IgD-negative memory B cell (primary cell): ENCODE data around the gene MAGI1. TPM values are rescaled to one million over a fixed set of nuclear protein-coding genes. Genes with fewer than 3 reads are reported as not detected.

ENCODE experiments used
- H3K27ac Mint-ChIP-seq, 3 donors: one replicate each; pipeline ENCODE4 v1.8.0; 2020 to 2022; ENCODE audit warnings: mild to moderate bottlenecking in 3 of 3, mixed read lengths in 3 of 3, moderate library complexity in 1 of 3
- H3K27me3 Mint-ChIP-seq: one replicate; pipeline ENCODE4 v1.8.0; 2021; ENCODE audit warnings: mixed read lengths
- H3K36me3 Mint-ChIP-seq: one replicate; pipeline ENCODE4 v1.8.0; 2020; ENCODE audit warnings: mild to moderate bottlenecking, mixed read lengths
- H3K4me1 Mint-ChIP-seq, 3 donors: one replicate each; pipeline ENCODE4 v1.8.0; 2020 to 2022; ENCODE audit warnings: mixed read lengths in 3 of 3, mild to moderate bottlenecking in 1 of 3
- H3K4me3 Mint-ChIP-seq, 4 donors: one replicate each; pipeline ENCODE4 v1.8.0; 2020 to 2022; ENCODE audit warnings: mild to moderate bottlenecking in 4 of 4, mixed read lengths in 4 of 4, moderate library complexity in 3 of 4
- H3K9me3 Mint-ChIP-seq, 3 donors: one replicate each; pipeline ENCODE4 v1.8.0; 2020 to 2021; ENCODE audit warnings: mixed read lengths in 3 of 3, mild to moderate bottlenecking in 1 of 3
- polyA plus RNA-seq: library from polyadenylated mRNA; unstranded; fragments of 300-500 nt; fragmentation: Illumina TruSeq; gene quantifications from one replicate; pipeline ENCODE4 v1.2.3, GENCODE V29; 2021

Gene MAGI1
- polyA plus RNA-seq, 1 donor from 2014 or later: 1.3 TPM

- no peaks in the 10 kb centered on the region for H3K27me3 Mint-ChIP-seq
Measured at GRCh38 chr3:65479990-65480389, 558.7 kb downstream of the MAGI1 start.

GRCh38 chr3:65478551-65479500, 559.9 kb downstream of the MAGI1 start:
- Mint-ChIP-seq H3K4me1 (no peaks in the 10 kb centered on the region), H3K9me3 (no peaks in the 10 kb centered on the region), H3K4me3 (no peak overlapping the region), H3K27me3 (no peaks in the 10 kb centered on the region), H3K27ac (no peak overlapping the region), H3K36me3 (no peaks in the 10 kb centered on the region)

More at GRCh38 chr3:65479990-65480389, 558.7 kb downstream of the MAGI1 start:
- H3K4me1 Mint-ChIP-seq: no peaks in the 10 kb centered on the region
- H3K27ac Mint-ChIP-seq: no peak overlapping the region
- peaks cover 0 to 3% (median 3%) of the 10 kb centered on the region in 3 donors for H3K9me3 Mint-ChIP-seq
- no peaks in the 10 kb centered on the region for H3K36me3 Mint-ChIP-seq
- peak overlapping the region in 1 of 4 donors; percentile 28 for H3K4me3 Mint-ChIP-seq

DNA sequence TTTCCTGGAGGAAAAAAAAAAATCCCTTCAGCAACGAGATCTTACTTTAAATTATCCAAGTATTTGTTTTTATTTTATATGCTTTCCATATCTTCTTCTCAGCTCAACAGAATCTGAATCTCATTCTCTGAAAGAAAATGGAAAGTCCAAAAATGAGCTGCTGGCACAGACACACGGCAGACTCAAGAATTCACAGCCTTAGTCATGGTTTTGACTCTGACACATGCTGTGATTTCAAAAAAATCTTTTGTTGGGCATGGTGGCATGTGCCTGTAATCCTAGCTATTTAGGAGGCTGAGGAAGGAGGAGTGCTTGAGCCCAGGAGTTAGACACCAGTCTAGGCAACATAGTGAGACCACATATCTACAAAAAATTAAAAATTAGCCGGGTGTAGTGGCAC, 565.0 kb downstream of the MAGI1 start:
- no peak overlapping the region for H3K27ac Mint-ChIP-seq
- H3K4me3 Mint-ChIP-seq: no peak overlapping the region
- H3K36me3 Mint-ChIP-seq: no peaks in the 10 kb centered on the region
- no peaks in the 10 kb centered on the region for H3K4me1 Mint-ChIP-seq
- H3K9me3 Mint-ChIP-seq: peaks cover 0 to 4% (median 0%) of the 10 kb centered on the region in 3 donors
- no peaks in the 10 kb centered on the region for H3K27me3 Mint-ChIP-seq

- no peaks in the 10 kb centered on the region for H3K27me3 Mint-ChIP-seq
- no peaks in the 10 kb centered on the region for H3K4me1 Mint-ChIP-seq
- no peak overlapping the region for H3K27ac Mint-ChIP-seq
- H3K4me3 Mint-ChIP-seq: no peak overlapping the region
- H3K36me3 Mint-ChIP-seq: no peaks in the 10 kb centered on the region
- peaks cover 0 to 4% (median 0%) of the 10 kb centered on the region in 3 donors for H3K9me3 Mint-ChIP-seq
Measured at GRCh38 chr3:65472501-65472900, 566.2 kb downstream of the MAGI1 start.

GRCh38 chr3:65466300-65466988, 572.3 kb downstream of the MAGI1 start:
- H3K4me1 Mint-ChIP-seq: no peaks in the 10 kb centered on the region
- H3K27me3 Mint-ChIP-seq: no peaks in the 10 kb centered on the region
- peaks cover 0 to 13% (median 0%) of the 10 kb centered on the region in 3 donors for H3K9me3 Mint-ChIP-seq
- peaks cover 2% of the 10 kb centered on the region for H3K36me3 Mint-ChIP-seq
- peak overlapping the region in 1 of 3 donors; percentile 25 for H3K27ac Mint-ChIP-seq
- no peak overlapping the region for H3K4me3 Mint-ChIP-seq

GRCh38 chr3:65449841-65450428, 588.8 kb downstream of the MAGI1 start:
- H3K27me3 Mint-ChIP-seq: no peaks in the 10 kb centered on the region
- no peak overlapping the region for H3K27ac Mint-ChIP-seq
- no peak overlapping the region for H3K4me3 Mint-ChIP-seq
- H3K4me1 Mint-ChIP-seq: no peaks in the 10 kb centered on the region
- peaks cover 0 to 7% (median 2%) of the 10 kb centered on the region in 3 donors for H3K9me3 Mint-ChIP-seq
- H3K36me3 Mint-ChIP-seq: no peaks in the 10 kb centered on the region

DNA sequence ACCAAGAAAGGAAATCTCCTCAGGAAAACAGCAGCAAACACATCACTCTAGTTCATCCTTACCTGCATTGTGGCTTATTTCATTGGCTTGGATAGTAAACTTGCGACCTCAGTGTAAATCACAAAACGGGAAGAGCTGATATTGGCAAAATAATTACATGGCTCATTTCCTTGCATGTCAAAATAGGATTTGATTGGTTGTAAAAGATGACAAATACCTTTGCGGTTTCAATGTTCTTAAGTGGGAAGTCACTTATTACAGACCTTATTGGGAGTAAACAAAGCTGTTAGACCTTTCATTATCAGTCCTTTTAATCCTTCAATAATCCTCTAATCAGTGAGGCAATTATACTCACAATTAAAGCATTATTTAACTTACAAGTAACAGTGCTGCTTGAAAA, 590.6 kb downstream of the MAGI1 start:
- no peak overlapping the region for H3K27ac Mint-ChIP-seq
- H3K27me3 Mint-ChIP-seq: no peaks in the 10 kb centered on the region
- peaks cover 1 to 7% (median 2%) of the 10 kb centered on the region in 3 donors for H3K9me3 Mint-ChIP-seq
- H3K36me3 Mint-ChIP-seq: no peaks in the 10 kb centered on the region
- no peak overlapping the region for H3K4me3 Mint-ChIP-seq
- H3K4me1 Mint-ChIP-seq: no peaks in the 10 kb centered on the region

DNA sequence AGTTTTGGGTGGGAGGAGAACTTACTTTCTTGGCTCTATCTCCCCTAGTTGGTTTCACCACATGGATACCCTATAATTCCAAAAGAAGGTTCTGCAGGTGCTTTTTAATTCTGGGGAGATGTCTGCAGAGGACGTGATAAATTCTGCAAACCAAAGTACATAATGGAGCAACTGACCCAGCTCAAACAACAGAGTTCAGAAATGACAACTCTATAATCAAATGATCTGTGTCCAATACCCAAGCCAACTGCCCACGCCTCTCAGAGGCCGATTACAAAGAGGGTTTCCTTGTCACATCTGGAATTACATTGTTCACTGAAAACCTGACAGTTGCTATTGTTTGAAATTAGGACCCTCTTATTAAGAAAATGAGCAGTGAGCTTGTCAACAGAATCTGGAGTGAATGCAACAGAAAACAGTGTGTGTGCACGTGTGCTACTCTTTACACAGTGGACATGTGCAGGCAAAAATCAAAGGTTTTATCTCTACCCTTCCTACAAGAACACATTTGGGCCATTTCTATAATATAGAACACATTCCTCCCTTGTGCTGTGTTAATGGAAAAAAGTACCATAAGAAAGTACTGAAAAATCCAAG, 593.0 kb downstream of the MAGI1 start:
- no peaks in the 10 kb centered on the region for H3K36me3 Mint-ChIP-seq
- H3K27me3 Mint-ChIP-seq: no peaks in the 10 kb centered on the region
- no peaks in the 10 kb centered on the region for H3K4me1 Mint-ChIP-seq
- H3K27ac Mint-ChIP-seq: no peak overlapping the region
- H3K9me3 Mint-ChIP-seq: peaks cover 2 to 7% (median 4%) of the 10 kb centered on the region in 3 donors
- no peak overlapping the region for H3K4me3 Mint-ChIP-seq

DNA sequence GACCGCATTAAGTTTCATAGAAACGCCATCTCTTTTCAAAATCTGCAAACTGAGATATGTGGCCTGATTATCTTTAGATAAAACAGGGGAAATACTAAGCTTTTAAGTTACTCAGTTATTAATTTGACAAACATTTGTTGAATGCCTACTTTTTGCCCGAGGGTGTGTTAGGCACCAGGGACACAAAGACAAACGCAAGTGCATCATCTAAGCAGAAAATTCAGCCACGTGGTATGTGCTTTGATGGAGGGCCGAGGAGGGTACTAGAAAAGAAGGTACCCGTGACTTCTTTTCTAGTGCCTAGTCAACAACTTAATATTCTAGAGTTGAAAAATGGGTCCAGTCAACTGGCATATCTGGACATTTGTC, 594.3 kb downstream of the MAGI1 start:
- Mint-ChIP-seq H3K4me3 (no peak overlapping the region), H3K9me3 (peaks cover 0 to 2% (median 2%) of the 10 kb centered on the region in 3 donors), H3K4me1 (no peaks in the 10 kb centered on the region), H3K27me3 (no peaks in the 10 kb centered on the region), H3K27ac (no peak overlapping the region), H3K36me3 (no peaks in the 10 kb centered on the region)

DNA sequence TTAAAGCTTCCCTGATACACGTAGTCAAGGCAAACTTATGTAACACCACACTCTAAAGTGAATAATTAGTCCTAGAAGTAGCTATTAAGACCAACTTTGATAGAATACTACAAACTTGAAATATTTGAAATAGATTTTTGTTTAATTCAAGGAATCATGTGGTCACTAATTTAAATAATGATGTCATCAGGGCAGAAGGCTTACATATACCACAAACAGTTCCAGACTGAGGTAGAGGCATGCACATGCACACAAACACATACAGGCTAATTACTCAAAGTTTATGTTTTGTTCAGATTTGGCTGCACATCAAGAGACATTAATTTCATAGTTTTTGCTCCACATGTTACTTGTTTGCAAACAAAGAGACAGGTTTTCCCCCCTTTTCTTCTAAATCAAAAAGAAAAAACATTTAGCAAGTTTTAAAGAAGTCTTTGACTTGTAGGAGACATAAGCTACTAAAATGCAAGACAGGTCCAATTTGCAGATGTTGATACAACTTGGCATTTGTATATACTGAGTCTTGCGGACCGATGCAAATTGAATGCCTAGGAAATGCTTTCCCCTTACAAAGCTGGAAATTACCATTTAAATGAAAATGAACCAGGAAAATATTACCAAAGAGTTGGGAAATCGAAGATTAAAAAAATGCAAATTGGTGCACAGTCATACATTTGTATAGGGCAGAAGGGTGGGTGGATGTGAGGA, 594.8 kb downstream of the MAGI1 start:
- H3K9me3 Mint-ChIP-seq: peaks cover 0 to 2% (median 2%) of the 10 kb centered on the region in 3 donors
- no peaks in the 10 kb centered on the region for H3K36me3 Mint-ChIP-seq
- no peak overlapping the region for H3K27ac Mint-ChIP-seq
- H3K4me1 Mint-ChIP-seq: no peaks in the 10 kb centered on the region
- H3K27me3 Mint-ChIP-seq: no peaks in the 10 kb centered on the region
- no peak overlapping the region for H3K4me3 Mint-ChIP-seq

DNA sequence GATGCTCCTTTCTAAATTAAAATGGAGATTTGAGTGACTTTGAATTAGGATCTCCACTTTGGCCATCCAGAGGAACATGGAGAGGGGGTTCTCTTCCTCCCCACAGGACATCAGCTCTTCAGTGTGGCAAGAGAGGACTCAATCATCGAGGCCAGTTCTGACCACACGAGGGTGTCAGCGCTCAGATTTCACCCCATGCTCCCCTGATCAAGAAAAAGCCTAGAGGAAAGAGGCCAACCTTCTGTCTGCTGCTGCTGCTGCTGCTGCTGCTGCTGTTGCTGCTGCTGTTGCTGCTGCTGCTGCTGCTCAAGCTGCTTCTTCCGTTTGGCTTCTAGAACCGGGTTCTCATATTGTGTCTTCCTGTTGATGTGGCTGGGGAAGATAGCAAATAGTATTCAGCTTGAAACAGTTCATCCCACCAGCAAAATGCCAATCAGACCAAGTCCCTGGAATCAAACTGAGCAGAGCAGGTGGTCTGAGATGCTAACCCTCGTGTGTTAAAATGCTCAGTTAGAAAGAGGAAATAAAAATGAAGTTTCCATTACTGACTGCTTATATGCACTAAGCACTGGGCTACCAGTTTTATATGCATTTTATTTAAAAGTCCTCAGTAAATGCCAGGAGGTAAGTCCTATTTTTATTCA, 599.0 kb downstream of the MAGI1 start:
- Mint-ChIP-seq H3K27me3 (no peaks in the 10 kb centered on the region), H3K36me3 (no peaks in the 10 kb centered on the region), H3K27ac (no peak overlapping the region)

DNA sequence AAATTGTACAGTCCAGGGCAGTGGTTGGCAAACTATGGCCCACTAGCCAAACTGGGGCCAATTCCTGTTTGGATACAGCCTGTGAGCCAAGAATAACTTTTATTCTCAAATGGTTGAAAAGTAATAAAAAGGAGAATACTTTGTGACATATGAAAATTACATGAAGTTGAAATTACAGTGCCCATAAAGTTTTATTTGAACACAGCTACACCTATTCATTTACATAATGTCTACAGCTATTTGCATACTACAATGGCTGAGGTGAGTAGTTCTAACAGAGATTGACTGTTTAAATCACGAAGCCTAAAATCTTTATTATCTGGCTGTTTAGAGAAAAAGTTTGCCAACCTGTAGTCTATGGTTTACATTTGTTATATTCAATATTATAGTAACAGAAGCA, 600.1 kb downstream of the MAGI1 start:
- no peaks in the 10 kb centered on the region for H3K36me3 Mint-ChIP-seq
- peak overlapping the region in 1 of 3 donors; percentile 39 for H3K27ac Mint-ChIP-seq
- H3K27me3 Mint-ChIP-seq: no peaks in the 10 kb centered on the region
- H3K4me3 Mint-ChIP-seq: no peak overlapping the region
- no peaks in the 10 kb centered on the region for H3K4me1 Mint-ChIP-seq
- H3K9me3 Mint-ChIP-seq: peaks cover 0 to 3% (median 2%) of the 10 kb centered on the region in 3 donors

More for the DNA sequence above, 599.0 kb downstream of the MAGI1 start:
- Mint-ChIP-seq H3K4me3 (no peak overlapping the region), H3K9me3 (peaks cover 0 to 3% (median 2%) of the 10 kb centered on the region in 3 donors), H3K4me1 (no peaks in the 10 kb centered on the region)

GRCh38 chr3:65438096-65438495, 600.6 kb downstream of the MAGI1 start:
- Mint-ChIP-seq H3K36me3 (no peaks in the 10 kb centered on the region), H3K27me3 (no peaks in the 10 kb centered on the region), H3K4me3 (no peak overlapping the region), H3K4me1 (no peaks in the 10 kb centered on the region), H3K27ac (peak overlapping the region in 1 of 3 donors; percentile 39), H3K9me3 (peaks cover 0 to 3% (median under 1%) of the 10 kb centered on the region in 3 donors)

- no peak overlapping the region for H3K27ac Mint-ChIP-seq
- no peaks in the 10 kb centered on the region for H3K4me1 Mint-ChIP-seq
- peaks cover 0 to 2% (median 0%) of the 10 kb centered on the region in 3 donors for H3K9me3 Mint-ChIP-seq
- H3K4me3 Mint-ChIP-seq: no peak overlapping the region
- no peaks in the 10 kb centered on the region for H3K36me3 Mint-ChIP-seq
- H3K27me3 Mint-ChIP-seq: no peaks in the 10 kb centered on the region
Measured at GRCh38 chr3:65436580-65436979, 602.1 kb downstream of the MAGI1 start.
